HEK293T (cell line): Measurements from ENCODE around the gene XG.
"Not testable (repeated sequence)": the region's sequence is repeated elsewhere in the genome, so short reads cannot be mapped to it uniquely, and the experiment has no call there.

ENCODE experiments used
- CTCF ChIA-PET: fragments of 350-600 bp; formaldehyde crosslinking; extraction: SDS; loops from one replicate; lab custom pipeline; 2021; ENCODE audit warnings: antibody characterized with exemption, inconsistent platforms; lab: Yijun Ruan, JAX
- POLR2A ChIA-PET: fragments of 350-600 bp; formaldehyde crosslinking; extraction: SDS; loops from one replicate; lab custom pipeline; 2020; ENCODE audit warnings: antibody characterized with exemption, inconsistent platforms; lab: Yijun Ruan, JAX
- DNase-seq: peaks from one replicate; pipeline ENCODE4 v3.0.0; 2012; ENCODE audit warnings: mixed read lengths; ENCODE audit errors: extremely low spot score
- ARNT ChIP-seq: fragments of 450-650 bp; IDR thresholded peaks from 2 replicates; pipeline ENCODE4 v1.6.1; 2017; ENCODE audit warnings: mild to moderate bottlenecking
- BHLHE40 ChIP-seq: fragments of 450-650 bp; IDR thresholded peaks from 2 replicates; pipeline ENCODE4 v1.6.1; 2016; ENCODE audit warnings: mild to moderate bottlenecking, moderate library complexity, borderline replicate concordance
- CTBP1 ChIP-seq: fragments of 450-650 bp; IDR thresholded peaks from 2 replicates; pipeline ENCODE4 v1.6.1; 2016; ENCODE audit warnings: borderline replicate concordance
- ELF4 ChIP-seq: fragments of 450-650 bp; IDR thresholded peaks from 2 replicates; pipeline ENCODE4 v1.6.1; 2017; ENCODE audit warnings: antibody characterized with exemption
- FOXA1 ChIP-seq: fragments of 450-650 bp; IDR thresholded peaks from 2 replicates; pipeline ENCODE4 v1.6.1; 2016; ENCODE audit warnings: mild to moderate bottlenecking
- FOXK2 ChIP-seq: fragments of 450-650 bp; IDR thresholded peaks from 2 replicates; pipeline ENCODE4 v1.6.1; 2016; ENCODE audit warnings: mild to moderate bottlenecking
- FOXM1 ChIP-seq: fragments of 450-650 bp; IDR thresholded peaks from 2 replicates; pipeline ENCODE4 v1.6.1; 2017; ENCODE audit warnings: mild to moderate bottlenecking, borderline replicate concordance
- HDGF ChIP-seq: fragments of 450-650 bp; IDR thresholded peaks from 2 replicates; pipeline ENCODE4 v1.6.1; 2017; ENCODE audit warnings: antibody characterized with exemption, borderline replicate concordance
- L3MBTL2 ChIP-seq: fragments of 450-650 bp; conservative IDR thresholded peaks from 2 replicates; pipeline ENCODE4 v1.6.1; 2016; ENCODE audit warnings: mild to moderate bottlenecking
- LEF1 ChIP-seq: fragments of 450-650 bp; IDR thresholded peaks from 2 replicates; pipeline ENCODE4 v1.6.1; 2017; ENCODE audit warnings: mild to moderate bottlenecking, borderline replicate concordance
- NFRKB ChIP-seq: fragments of 450-650 bp; IDR thresholded peaks from 2 replicates; pipeline ENCODE4 v1.6.1; 2016; ENCODE audit warnings: mild to moderate bottlenecking, moderate library complexity
- SP1 ChIP-seq: fragments of 450-650 bp; IDR thresholded peaks from 2 replicates; pipeline ENCODE4 v1.6.1; 2017
- SUZ12 ChIP-seq: fragments of 450-650 bp; IDR thresholded peaks from 2 replicates; pipeline ENCODE4 v1.6.1; 2016; ENCODE audit warnings: mild to moderate bottlenecking
- TARDBP ChIP-seq: fragments of 450-650 bp; IDR thresholded peaks from 2 replicates; pipeline ENCODE4 v1.6.1; 2016
- ZNF384 ChIP-seq: fragments of 450-650 bp; IDR thresholded peaks from 2 replicates; pipeline ENCODE4 v1.6.1; 2016
- TF ChIP-seq, protein P1 (sequence below): fragments of 450-650 bp; IDR thresholded peaks from 2 replicates; pipeline ENCODE4 v1.6.1; 2016

Gene XG, protein sequence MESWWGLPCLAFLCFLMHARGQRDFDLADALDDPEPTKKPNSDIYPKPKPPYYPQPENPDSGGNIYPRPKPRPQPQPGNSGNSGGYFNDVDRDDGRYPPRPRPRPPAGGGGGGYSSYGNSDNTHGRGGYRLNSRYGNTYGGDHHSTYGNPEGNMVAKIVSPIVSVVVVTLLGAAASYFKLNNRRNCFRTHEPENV

DNA sequence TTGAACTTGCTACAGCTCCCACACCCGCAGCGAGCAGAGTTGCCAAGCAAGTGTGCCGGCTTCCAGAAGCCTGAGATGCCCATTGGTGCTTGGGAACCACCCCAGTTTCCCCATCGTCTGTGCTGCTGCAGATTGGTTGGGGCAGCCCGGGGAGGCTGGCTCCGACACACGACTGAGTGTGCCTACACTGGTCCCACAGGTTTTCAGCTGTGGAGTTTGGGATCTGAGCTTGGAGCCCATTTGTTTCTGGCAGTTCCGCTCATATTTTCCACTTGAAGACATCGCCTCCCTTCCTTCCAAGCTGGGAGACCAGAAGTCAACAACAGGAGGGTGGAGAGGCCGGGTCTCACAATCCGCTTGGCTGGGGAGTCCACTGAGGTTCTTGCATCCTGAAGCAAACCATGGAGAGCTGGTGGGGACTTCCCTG is at the start of gene XG:
Gene XG (plus strand): TSS at position 167 of the 427 bp plus-strand sequence. CDS start 235 bp downstream, at position 402.
- CTCF ChIA-PET, DNase-seq, POLR2A ChIA-PET: not testable (repeated sequence)

DNA sequence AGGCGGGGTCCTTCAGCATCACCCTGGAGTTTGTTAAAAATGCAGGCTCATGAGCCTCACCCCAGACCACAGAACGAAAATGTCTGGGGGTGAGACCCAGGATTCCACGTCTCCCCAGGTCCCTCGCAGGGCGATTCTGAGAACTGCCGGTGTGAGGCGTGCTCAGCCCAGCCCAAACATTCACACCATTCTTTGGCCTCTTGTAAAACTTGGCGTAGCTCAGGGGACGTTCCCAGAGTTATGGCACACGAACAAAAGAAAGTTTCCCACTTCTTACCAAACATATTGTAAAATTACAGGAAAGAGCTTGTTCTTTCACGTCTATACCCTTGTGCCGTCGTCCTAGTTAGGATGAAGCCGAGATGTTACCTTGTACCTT is 47.9 kb upstream of the XG start:
- no peak for DNase-seq
- no peak for TF ChIP-seq L3MBTL2
- TF ChIP-seq SP1 = no peak
- no peak for TF ChIP-seq FOXA1
- no peak for TF ChIP-seq TARDBP
- no peak for TF ChIP-seq FOXK2
- TF ChIP-seq, protein P1, sequence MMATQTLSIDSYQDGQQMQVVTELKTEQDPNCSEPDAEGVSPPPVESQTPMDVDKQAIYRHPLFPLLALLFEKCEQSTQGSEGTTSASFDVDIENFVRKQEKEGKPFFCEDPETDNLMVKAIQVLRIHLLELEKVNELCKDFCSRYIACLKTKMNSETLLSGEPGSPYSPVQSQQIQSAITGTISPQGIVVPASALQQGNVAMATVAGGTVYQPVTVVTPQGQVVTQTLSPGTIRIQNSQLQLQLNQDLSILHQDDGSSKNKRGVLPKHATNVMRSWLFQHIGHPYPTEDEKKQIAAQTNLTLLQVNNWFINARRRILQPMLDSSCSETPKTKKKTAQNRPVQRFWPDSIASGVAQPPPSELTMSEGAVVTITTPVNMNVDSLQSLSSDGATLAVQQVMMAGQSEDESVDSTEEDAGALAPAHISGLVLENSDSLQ = no peak
- TF ChIP-seq ZNF384 = no peak
- no peak for TF ChIP-seq BHLHE40
- CTCF ChIA-PET = no interaction called here
- POLR2A ChIA-PET = no interaction called here

DNA sequence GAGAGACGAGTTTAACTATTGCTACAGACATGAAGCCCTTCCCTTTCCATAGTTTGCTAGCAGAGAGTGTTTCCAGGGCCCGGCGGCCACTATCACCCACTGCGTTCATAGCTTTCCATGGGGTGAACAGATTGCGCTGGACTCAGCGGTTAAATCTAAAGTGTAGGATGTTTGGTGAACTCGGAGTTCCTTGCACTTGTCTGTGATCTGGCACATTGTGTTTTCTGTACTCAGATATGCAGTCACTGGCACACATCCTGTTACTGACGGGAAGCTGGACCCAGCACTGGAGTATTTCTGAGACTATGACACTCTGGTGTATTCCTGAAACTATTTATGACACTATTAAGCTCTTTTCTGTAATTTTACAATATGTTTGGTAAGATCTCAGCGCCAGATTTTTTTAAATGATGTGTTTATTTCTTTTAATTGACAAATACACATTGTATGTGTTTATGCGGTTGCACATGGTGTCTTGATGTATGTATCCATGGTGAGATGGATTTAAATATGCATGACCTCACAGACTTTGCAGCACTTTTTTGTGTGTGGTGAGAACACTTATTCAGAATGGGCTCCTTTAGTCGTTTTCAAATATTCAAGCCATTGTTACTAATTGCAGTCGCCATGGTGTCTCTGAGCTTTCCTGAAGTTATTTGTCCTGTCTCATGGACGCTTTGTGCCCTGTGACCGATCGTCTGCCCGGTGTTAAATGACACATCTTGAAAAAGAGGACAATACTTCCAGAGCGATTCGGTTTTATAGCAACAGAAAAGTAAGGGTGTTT is 46.6 kb upstream of the XG start:
- no peak for DNase-seq
- CTCF ChIA-PET = no interaction called here
- POLR2A ChIA-PET = no interaction called here
- TF ChIP-seq SUZ12 (no peak), NFRKB (no peak), LEF1 (no peak), TARDBP (no peak), SP1 (no peak), BHLHE40 (no peak), FOXM1 (no peak)
- TF ChIP-seq, protein P1 = no peak

DNA sequence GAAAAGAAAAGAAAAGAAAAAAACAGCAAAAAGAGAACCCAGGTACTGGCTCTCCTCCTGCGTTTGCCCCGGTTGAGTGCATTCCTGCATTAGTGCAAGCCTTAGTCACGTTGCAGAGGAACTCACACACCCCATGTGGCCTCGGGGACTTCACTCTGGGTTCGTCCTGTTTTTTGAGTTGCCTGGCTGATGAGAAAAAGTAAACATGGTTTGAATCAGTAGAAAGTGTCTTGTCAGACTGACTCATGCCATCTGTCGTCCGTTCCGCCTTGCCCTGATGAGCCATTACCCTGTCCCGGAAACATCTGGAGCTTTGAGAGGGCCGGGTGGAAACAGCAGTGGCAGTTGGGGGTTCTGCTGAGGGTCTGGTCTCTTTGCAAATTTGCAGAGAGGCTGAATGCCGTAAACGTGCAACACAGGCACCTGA is 44.5 kb upstream of the XG start:
- POLR2A ChIA-PET = no interaction called here
- TF ChIP-seq ARNT (no peak), FOXK2 (no peak), TARDBP (no peak), CTBP1 (no peak), ZNF384 (no peak), SUZ12 (no peak), L3MBTL2 (no peak), HDGF (no peak), NFRKB (no peak), BHLHE40 (no peak)
- TF ChIP-seq, protein P1 = no peak
- CTCF ChIA-PET = no interaction called here
- no peak for DNase-seq

DNA sequence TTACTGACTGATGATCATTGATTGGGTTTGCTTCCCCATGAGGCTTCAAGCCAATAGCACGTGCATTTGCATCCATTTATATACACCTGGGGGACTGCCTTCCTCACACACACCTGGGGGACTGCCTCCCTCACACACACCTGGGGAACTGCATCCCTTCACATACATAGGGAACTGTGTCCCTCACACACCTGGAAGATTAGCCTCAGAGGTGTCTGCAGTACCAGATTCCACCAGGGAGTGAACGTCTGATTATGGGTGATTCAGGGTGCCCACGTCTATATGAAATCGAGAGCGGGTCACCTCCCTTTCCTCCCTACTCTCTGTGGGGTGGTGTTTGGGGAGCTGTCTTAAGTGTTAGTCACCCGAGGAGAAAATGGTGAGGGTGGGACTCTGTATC is 43.8 kb upstream of the XG start:
- ChIA-PET CTCF (no interaction called here), POLR2A (no interaction called here)
- no peak for TF ChIP-seq CTBP1
- no peak for TF ChIP-seq FOXK2
- no peak for TF ChIP-seq TARDBP
- TF ChIP-seq L3MBTL2 = no peak
- TF ChIP-seq FOXM1 = no peak
- DNase-seq = no peak

DNA sequence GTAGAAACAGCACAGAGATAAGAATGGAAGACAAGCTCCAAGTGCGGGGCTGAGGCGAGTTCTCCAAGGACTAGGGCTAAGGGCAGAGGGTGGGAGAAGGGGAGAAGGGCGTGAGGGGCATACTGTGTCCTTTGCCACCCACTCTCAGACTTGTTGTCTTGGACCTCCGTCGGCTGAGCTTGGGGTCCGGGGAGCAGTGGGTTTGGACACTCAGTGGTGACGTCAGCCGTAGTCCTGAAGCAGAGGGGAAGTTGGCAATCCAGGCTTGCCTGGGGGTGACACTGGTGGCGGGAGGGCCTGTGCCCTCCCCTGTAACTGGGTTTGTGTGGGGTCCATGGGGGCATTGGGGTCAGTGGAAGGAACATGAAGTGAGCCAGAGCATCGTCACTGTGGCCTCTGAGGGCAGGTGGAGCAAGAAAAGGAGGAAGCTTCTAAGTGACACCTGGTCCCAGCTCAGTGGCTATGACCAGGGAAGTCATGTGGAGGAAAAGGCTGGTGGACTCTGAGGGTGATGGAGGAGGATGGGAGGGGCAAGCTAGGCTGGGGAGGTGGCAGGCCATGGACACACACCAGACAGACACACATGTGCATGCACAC is 43.1 kb upstream of the XG start:
- DNase-seq = no peak
- POLR2A ChIA-PET = no interaction called here
- TF ChIP-seq FOXM1 (no peak), TARDBP (no peak), ARNT (no peak), FOXK2 (no peak), ZNF384 (no peak), LEF1 (no peak), ELF4 (no peak), FOXA1 (no peak)

DNA sequence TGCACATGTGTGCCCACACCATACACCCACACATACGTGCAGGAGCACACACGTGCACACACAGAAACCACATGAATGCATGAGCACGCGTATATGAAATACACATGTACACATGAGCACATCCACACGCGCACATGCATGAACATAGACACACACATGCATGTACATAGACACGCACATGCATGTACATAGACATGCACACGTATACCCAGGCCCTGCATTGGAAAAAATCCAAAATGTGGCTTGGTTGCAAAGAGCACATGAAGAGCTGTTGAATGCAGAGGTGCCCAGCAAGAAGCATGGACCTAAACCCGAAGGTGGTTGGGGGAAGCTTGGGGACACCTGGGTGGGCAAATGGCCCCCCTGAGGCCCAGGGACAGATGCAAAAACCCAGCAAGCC is 42.3 kb upstream of the XG start:
- no peak for TF ChIP-seq ZNF384
- TF ChIP-seq SP1 = no peak
- no peak for DNase-seq
- CTCF ChIA-PET = no interaction called here
- POLR2A ChIA-PET = no interaction called here

More for the DNA sequence above, 43.1 kb upstream of the XG start:
- CTCF ChIA-PET = no interaction called here
